Trophoblast cell (in vitro differentiated cells and primary cell): ENCODE results near the gene USP48.
"Not testable (repeated sequence)": the region's sequence is repeated elsewhere in the genome, so short reads cannot be mapped to it uniquely, and the experiment has no call there.

Experiments used
- DNase-seq, 2 donors: peaks; one replicate each; pipeline ENCODE4 v3.0.0-alpha.2; 2016
- H2AFZ ChIP-seq: 2 replicates; pipeline ENCODE4 v1.6.1; 2013; ENCODE audit warnings: low read length, moderate library complexity, mild to moderate bottlenecking; ENCODE audit not compliant: insufficient read depth, poor library complexity
- H2AK5ac ChIP-seq: 2 replicates; pipeline ENCODE4 v1.6.1; 2013; ENCODE audit warnings: mild to moderate bottlenecking, low read length
- H2BK120ac ChIP-seq: 2 replicates; pipeline ENCODE4 v1.6.1; 2013; ENCODE audit warnings: low read length, mild to moderate bottlenecking, moderate library complexity; ENCODE audit not compliant: insufficient read depth, poor library complexity
- H2BK12ac ChIP-seq: 2 replicates; pipeline ENCODE4 v1.6.1; 2013; ENCODE audit warnings: mild to moderate bottlenecking, low read length, moderate library complexity
- H2BK5ac ChIP-seq: 2 replicates; pipeline ENCODE4 v1.6.1; 2013; ENCODE audit warnings: low read length, low read depth, moderate library complexity, mild to moderate bottlenecking; ENCODE audit not compliant: poor library complexity
- H3K14ac ChIP-seq: 2 replicates; pipeline ENCODE4 v1.6.1; 2013; ENCODE audit warnings: mild to moderate bottlenecking, low read length
- H3K18ac ChIP-seq: 2 replicates; pipeline ENCODE4 v1.6.1; 2013; ENCODE audit warnings: mild to moderate bottlenecking, low read length
- H3K23ac ChIP-seq: 2 replicates; pipeline ENCODE4 v1.6.1; 2013; ENCODE audit warnings: low read length
- H3K27ac ChIP-seq: 2 replicates; pipeline ENCODE4 v1.5.1; 2013; ENCODE audit warnings: low read depth, mild to moderate bottlenecking, inconsistent platforms, low read length, moderate library complexity
- H3K27me3 ChIP-seq: 2 replicates; pipeline ENCODE4 v1.6.1; 2013; ENCODE audit warnings: inconsistent platforms, mild to moderate bottlenecking, low read length, moderate library complexity; ENCODE audit not compliant: insufficient read depth
- H3K36me3 ChIP-seq, 2 experiments: 1 replicate in 1 of 2; 2 replicates in 1 of 2; pipeline ENCODE4 v1.6.1; 2013; ENCODE audit warnings: low read length in 2 of 2, mild to moderate bottlenecking in 2 of 2, moderate library complexity in 1 of 2; ENCODE audit not compliant: insufficient read depth in 2 of 2, control insufficient read depth in 1 of 2
- H3K4ac ChIP-seq: 2 replicates; pipeline ENCODE4 v1.6.1; 2013; ENCODE audit warnings: low read depth, mild to moderate bottlenecking, low read length, moderate library complexity
- H3K4me1 ChIP-seq, 2 experiments: 1 replicate in 1 of 2; 2 replicates in 1 of 2; pipeline ENCODE4 v1.6.1; 2013; ENCODE audit warnings: low read length in 2 of 2, mild to moderate bottlenecking in 2 of 2, moderate library complexity in 1 of 2; ENCODE audit not compliant: insufficient read depth in 2 of 2, control insufficient read depth in 1 of 2
- H3K4me2 ChIP-seq: 2 replicates; pipeline ENCODE4 v1.6.1; 2013; ENCODE audit warnings: inconsistent platforms, mild to moderate bottlenecking, low read length, moderate library complexity
- H3K4me3 ChIP-seq: 2 replicates; pipeline ENCODE4 v1.5.1; 2013; ENCODE audit warnings: mild to moderate bottlenecking, low read depth, low read length, inconsistent platforms
- H3K79me1 ChIP-seq: one replicate; pipeline ENCODE4 v1.6.1; 2013; ENCODE audit warnings: low read length
- H3K79me2 ChIP-seq: 2 replicates; pipeline ENCODE4 v1.6.1; 2013; ENCODE audit warnings: low read length, mild to moderate bottlenecking; ENCODE audit not compliant: control insufficient read depth, insufficient read depth, poor library complexity
- H3K9ac ChIP-seq: 2 replicates; pipeline ENCODE4 v1.6.1; 2013; ENCODE audit warnings: mild to moderate bottlenecking, low read length
- H3K9me3 ChIP-seq: 2 replicates; pipeline ENCODE4 v1.6.1; 2013; ENCODE audit warnings: low read depth, mild to moderate bottlenecking, control low read depth, inconsistent platforms, low read length; ENCODE audit not compliant: insufficient read depth
- H4K12ac ChIP-seq: 2 replicates; pipeline ENCODE4 v1.6.1; 2013; ENCODE audit warnings: low read depth, mild to moderate bottlenecking, low read length, moderate library complexity
- H4K8ac ChIP-seq: 2 replicates; pipeline ENCODE4 v1.6.1; 2013; ENCODE audit warnings: low read depth, mild to moderate bottlenecking, low read length, moderate library complexity
- H4K91ac ChIP-seq: one replicate; pipeline ENCODE4 v1.6.1; 2013; ENCODE audit warnings: low read depth, mild to moderate bottlenecking, low read length, moderate library complexity
- WGBS: extraction: QIAGEN DNeasy Blood & Tissue Kit; methylation state at CpG from one replicate; pipeline ENCODE4 v1.1.7; 2013; ENCODE audit warnings: missing lambda C conversion rate; ENCODE audit not compliant: insufficient read length, insufficient coverage; ENCODE audit errors: extremely low coverage; 5-methylcytosine and 5-hydroxymethylcytosine counted together

The USP48 gene

GRCh38 chr1:21674957-21675356 lies 108.0 kb downstream of the USP48 start:
- no peak overlapping the region for H2AK5ac ChIP-seq
- H3K79me2 ChIP-seq = no peaks in the 10 kb centered on the region
- no peak overlapping the region for H4K8ac ChIP-seq
- no peak overlapping the region for H3K23ac ChIP-seq
- H2BK5ac ChIP-seq = no peak overlapping the region
- H3K36me3 ChIP-seq = peaks cover 6 to 7% of the 10 kb centered on the region in 2 experiments
- peak in 1 of 2 donors; percentile 14 for DNase-seq
- no peak overlapping the region for H3K4me3 ChIP-seq
- H4K12ac ChIP-seq = no peak overlapping the region
- H3K4me1 ChIP-seq = peaks cover 0 to 2% of the 10 kb centered on the region in 2 experiments
- no peak overlapping the region for H4K91ac ChIP-seq
- no CpG with 5 or more reads among the region's 10 CpGs for WGBS
- H2BK120ac ChIP-seq = no peak overlapping the region
- H3K4ac ChIP-seq = no peak overlapping the region
- no peak overlapping the region for H3K4me2 ChIP-seq
- H3K79me1 ChIP-seq = no peaks in the 10 kb centered on the region
- H3K9me3 ChIP-seq = peaks cover under 1% of the 10 kb centered on the region
- no peak overlapping the region for H3K9ac ChIP-seq
- no peak overlapping the region for H2AFZ ChIP-seq
- no peak overlapping the region for H3K27ac ChIP-seq
- no peak overlapping the region for H3K18ac ChIP-seq
- no peak overlapping the region for H2BK12ac ChIP-seq
- no peak overlapping the region for H3K14ac ChIP-seq
- no peaks in the 10 kb centered on the region for H3K27me3 ChIP-seq

- H3K4ac ChIP-seq, H3K9ac ChIP-seq, H3K14ac ChIP-seq, H3K79me2 ChIP-seq, H3K36me3 ChIP-seq, H3K79me1 ChIP-seq, H2BK5ac ChIP-seq, H2AK5ac ChIP-seq, H3K27me3 ChIP-seq, H2BK12ac ChIP-seq, H3K4me3 ChIP-seq, H3K18ac ChIP-seq, H3K9me3 ChIP-seq, H3K4me2 ChIP-seq, H2BK120ac ChIP-seq, H3K23ac ChIP-seq, H2AFZ ChIP-seq, H3K27ac ChIP-seq, H4K91ac ChIP-seq, DNase-seq, H4K12ac ChIP-seq, H4K8ac ChIP-seq: not testable (repeated sequence)
- peaks cover 0 to 11% of the 10 kb centered on the region in 2 experiments for H3K4me1 ChIP-seq
- no CpG with 5 or more reads among the region's 7 CpGs for WGBS
Observed at GRCh38 chr1:21673853-21674252, 109.1 kb downstream of the USP48 start.

DNA sequence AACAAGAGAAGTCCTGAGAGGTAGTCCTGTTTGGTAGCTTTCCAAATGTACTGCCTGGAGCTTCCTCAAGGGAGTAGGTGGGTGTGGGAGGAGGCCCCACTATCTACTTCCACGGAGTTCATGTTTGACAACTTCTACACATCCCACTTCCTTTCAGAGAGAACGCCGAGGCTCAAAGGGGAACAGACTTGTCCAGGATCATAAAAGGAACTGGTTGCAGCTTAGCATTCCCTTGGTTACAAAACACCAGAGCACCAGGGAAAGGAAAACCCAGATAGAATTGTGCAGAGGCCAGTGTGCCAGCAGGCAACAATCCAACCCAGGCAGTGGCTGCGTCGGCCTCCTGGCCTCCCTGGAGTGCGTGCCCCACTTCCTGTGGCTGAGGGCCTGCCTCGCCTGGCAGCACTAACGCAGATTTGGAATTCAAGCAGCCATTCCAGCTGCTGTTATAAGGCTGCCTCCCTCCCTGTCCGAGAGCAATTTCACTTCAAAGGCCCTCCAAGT lies 109.6 kb downstream of the USP48 start:
- Histone ChIP-seq H4K8ac (no peak overlapping the region), H3K36me3 (peaks cover 0 to 3% of the 10 kb centered on the region in 2 experiments), H3K27ac (no peak overlapping the region), H2AFZ (no peak overlapping the region), H3K4ac (no peak overlapping the region), H4K12ac (no peak overlapping the region), H3K18ac (no peak overlapping the region), H3K9ac (no peak overlapping the region), H4K91ac (no peak overlapping the region), H2BK120ac (no peak overlapping the region), H2BK5ac (no peak overlapping the region), H3K4me2 (no peak overlapping the region), H3K79me1 (peaks cover 3% of the 10 kb centered on the region), H3K9me3 (peaks cover 2% of the 10 kb centered on the region), H2AK5ac (no peak overlapping the region), H2BK12ac (no peak overlapping the region), H3K14ac (no peak overlapping the region), H3K23ac (no peak overlapping the region), H3K4me3 (no peak overlapping the region), H3K4me1 (peaks cover 2 to 11% of the 10 kb centered on the region in 2 experiments), H3K79me2 (peaks cover 2% of the 10 kb centered on the region), H3K27me3 (peaks cover 10% of the 10 kb centered on the region)
- no peak for DNase-seq
- WGBS = no CpG with 5 or more reads among the region's 9 CpGs

DNA sequence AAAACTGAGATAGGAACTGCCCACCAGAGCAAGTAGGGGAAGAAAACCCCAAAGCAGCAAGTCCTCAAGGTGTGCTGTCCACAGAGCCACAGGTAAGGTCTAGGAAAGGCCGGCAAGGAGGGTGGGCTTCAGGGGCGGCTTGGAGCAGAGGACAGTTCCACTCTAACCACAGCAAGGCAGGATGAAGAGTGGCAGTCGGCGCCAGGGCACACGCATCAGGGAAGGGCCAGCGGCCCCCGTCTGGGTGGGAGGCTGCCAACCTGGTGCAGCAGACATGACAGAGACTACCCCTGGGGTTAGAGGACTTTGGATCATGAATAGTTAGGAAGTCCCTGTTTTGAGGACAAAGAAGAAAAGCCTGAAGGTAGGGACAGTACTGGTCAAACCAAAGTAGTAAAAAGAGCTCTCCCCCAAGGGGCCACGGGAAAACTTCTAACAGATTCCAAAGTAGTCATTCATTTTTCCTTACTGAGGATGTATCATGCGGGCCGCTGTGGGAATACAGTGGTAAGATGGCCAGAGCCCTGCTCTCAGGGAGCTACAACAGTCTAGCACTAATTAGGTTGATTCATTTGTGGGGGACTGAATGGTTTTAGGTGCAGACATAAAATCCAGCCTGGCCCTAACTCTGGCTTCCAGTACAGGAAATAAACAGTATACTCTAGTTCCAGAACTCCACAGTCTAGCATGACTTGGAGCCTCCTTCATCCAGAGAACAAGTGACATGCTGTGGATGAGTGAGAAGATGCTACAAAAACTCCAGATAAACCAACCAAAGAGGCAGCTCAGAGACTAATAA lies 110.3 kb downstream of the USP48 start:
- H2AK5ac ChIP-seq = no peak overlapping the region
- no peak overlapping the region for H3K4me2 ChIP-seq
- H2BK120ac ChIP-seq = no peak overlapping the region
- H3K79me1 ChIP-seq = peaks cover 3% of the 10 kb centered on the region
- peaks cover 2 to 14% of the 10 kb centered on the region in 2 experiments for H3K4me1 ChIP-seq
- H3K27me3 ChIP-seq = peaks cover 11% of the 10 kb centered on the region
- peaks cover 5% of the 10 kb centered on the region for H3K9me3 ChIP-seq
- no peak overlapping the region for H3K4me3 ChIP-seq
- H3K36me3 ChIP-seq = peaks cover 0 to 3% of the 10 kb centered on the region in 2 experiments
- H4K12ac ChIP-seq = no peak overlapping the region
- no peak overlapping the region for H2BK5ac ChIP-seq
- no CpG with 5 or more reads among the region's 10 CpGs for WGBS
- H2AFZ ChIP-seq = no peak overlapping the region
- H3K23ac ChIP-seq = no peak overlapping the region
- H4K8ac ChIP-seq = no peak overlapping the region
- no peak overlapping the region for H3K4ac ChIP-seq
- no peak overlapping the region for H4K91ac ChIP-seq
- no peak overlapping the region for H3K18ac ChIP-seq
- peak; percentile 44 to 63 for DNase-seq
- peaks cover 2% of the 10 kb centered on the region for H3K79me2 ChIP-seq
- no peak overlapping the region for H2BK12ac ChIP-seq
- H3K14ac ChIP-seq = no peak overlapping the region
- no peak overlapping the region for H3K9ac ChIP-seq
- no peak overlapping the region for H3K27ac ChIP-seq
